HL-60 (cell line): ENCODE results near the gene NCBP3.

Experiments used
- DNase-seq, 2 experiments: peaks; one replicate each; pipeline ENCODE4 v3.0.0-alpha.2; 2010 to 2020; ENCODE audit warnings: low read depth in 1 of 2, low spot score in 1 of 2
- H3K27ac ChIP-seq: fragments of 250-450 bp; sonication (Bioruptor Pico); replicated peaks from 2 replicates; pipeline ENCODE4 v1.5.1; 2020; ENCODE audit warnings: mild to moderate bottlenecking, moderate library complexity
- H3K27me3 ChIP-seq: fragments of 250-450 bp; sonication (Bioruptor Pico); 2 replicates; pipeline ENCODE4 v1.5.1; 2021; ENCODE audit warnings: mild to moderate bottlenecking, moderate library complexity; ENCODE audit not compliant: insufficient read depth, poor library complexity, severe bottlenecking
- H3K4me3 ChIP-seq: replicated peaks from 2 replicates; pipeline ENCODE4 v1.5.1; 2011; ENCODE audit warnings: mild to moderate bottlenecking, control low read depth, low read length; ENCODE audit not compliant: insufficient read depth
- GABPA ChIP-seq: IDR thresholded peaks from 2 replicates; pipeline ENCODE4 v1.6.1; 2012; ENCODE audit warnings: low read depth
- POLR2AphosphoS5 ChIP-seq: IDR thresholded peaks from 2 replicates; pipeline ENCODE4 v1.6.1; 2012; ENCODE audit warnings: low read depth
- SPI1 ChIP-seq: IDR thresholded peaks from 2 replicates; pipeline ENCODE4 v1.6.1; 2012; ENCODE audit warnings: low read depth, mild to moderate bottlenecking, borderline replicate concordance
- TF ChIP-seq, protein P1 (sequence below): IDR thresholded peaks from one replicate; pipeline ENCODE4 v1.5.1; 2011; ENCODE audit warnings: low read length, control low read depth, inconsistent platforms; ENCODE audit not compliant: insufficient read depth
- TF ChIP-seq, protein P2 (sequence below): IDR thresholded peaks from 2 replicates; pipeline ENCODE4 v1.6.1; 2012; ENCODE audit warnings: low read depth; ENCODE audit not compliant: insufficient replicate concordance

Gene NCBP3

DNA sequence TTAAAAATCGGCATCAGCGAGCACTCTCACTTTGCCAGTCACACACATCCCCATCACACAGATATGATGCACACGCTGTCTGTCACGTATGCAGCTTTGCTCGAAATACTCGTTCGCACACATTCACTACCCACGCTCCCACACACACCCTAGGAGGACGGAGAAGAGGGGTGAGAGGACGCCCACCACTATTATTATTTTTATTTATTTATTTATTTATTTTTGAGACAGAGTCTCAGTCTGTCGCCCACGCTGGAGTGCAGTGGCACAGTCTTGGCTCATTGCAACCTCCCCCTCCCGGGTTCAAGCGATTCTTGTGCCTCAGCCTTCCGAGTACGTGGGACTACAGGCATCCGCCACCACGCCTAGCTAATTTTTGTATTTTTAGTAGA is 92.0 kb downstream of the NCBP3 start:
- TF ChIP-seq, protein P1, sequence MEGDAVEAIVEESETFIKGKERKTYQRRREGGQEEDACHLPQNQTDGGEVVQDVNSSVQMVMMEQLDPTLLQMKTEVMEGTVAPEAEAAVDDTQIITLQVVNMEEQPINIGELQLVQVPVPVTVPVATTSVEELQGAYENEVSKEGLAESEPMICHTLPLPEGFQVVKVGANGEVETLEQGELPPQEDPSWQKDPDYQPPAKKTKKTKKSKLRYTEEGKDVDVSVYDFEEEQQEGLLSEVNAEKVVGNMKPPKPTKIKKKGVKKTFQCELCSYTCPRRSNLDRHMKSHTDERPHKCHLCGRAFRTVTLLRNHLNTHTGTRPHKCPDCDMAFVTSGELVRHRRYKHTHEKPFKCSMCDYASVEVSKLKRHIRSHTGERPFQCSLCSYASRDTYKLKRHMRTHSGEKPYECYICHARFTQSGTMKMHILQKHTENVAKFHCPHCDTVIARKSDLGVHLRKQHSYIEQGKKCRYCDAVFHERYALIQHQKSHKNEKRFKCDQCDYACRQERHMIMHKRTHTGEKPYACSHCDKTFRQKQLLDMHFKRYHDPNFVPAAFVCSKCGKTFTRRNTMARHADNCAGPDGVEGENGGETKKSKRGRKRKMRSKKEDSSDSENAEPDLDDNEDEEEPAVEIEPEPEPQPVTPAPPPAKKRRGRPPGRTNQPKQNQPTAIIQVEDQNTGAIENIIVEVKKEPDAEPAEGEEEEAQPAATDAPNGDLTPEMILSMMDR: no peak
- TF ChIP-seq SPI1 (no peak), GABPA (no peak), POLR2AphosphoS5 (no peak)
- TF ChIP-seq, protein P2, sequence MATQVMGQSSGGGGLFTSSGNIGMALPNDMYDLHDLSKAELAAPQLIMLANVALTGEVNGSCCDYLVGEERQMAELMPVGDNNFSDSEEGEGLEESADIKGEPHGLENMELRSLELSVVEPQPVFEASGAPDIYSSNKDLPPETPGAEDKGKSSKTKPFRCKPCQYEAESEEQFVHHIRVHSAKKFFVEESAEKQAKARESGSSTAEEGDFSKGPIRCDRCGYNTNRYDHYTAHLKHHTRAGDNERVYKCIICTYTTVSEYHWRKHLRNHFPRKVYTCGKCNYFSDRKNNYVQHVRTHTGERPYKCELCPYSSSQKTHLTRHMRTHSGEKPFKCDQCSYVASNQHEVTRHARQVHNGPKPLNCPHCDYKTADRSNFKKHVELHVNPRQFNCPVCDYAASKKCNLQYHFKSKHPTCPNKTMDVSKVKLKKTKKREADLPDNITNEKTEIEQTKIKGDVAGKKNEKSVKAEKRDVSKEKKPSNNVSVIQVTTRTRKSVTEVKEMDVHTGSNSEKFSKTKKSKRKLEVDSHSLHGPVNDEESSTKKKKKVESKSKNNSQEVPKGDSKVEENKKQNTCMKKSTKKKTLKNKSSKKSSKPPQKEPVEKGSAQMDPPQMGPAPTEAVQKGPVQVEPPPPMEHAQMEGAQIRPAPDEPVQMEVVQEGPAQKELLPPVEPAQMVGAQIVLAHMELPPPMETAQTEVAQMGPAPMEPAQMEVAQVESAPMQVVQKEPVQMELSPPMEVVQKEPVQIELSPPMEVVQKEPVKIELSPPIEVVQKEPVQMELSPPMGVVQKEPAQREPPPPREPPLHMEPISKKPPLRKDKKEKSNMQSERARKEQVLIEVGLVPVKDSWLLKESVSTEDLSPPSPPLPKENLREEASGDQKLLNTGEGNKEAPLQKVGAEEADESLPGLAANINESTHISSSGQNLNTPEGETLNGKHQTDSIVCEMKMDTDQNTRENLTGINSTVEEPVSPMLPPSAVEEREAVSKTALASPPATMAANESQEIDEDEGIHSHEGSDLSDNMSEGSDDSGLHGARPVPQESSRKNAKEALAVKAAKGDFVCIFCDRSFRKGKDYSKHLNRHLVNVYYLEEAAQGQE: no peak
- Histone ChIP-seq H3K27me3 (no peaks in the 10 kb centered on the region), H3K27ac (no peak overlapping the region), H3K4me3 (no peak overlapping the region)
- no peak for DNase-seq

DNA sequence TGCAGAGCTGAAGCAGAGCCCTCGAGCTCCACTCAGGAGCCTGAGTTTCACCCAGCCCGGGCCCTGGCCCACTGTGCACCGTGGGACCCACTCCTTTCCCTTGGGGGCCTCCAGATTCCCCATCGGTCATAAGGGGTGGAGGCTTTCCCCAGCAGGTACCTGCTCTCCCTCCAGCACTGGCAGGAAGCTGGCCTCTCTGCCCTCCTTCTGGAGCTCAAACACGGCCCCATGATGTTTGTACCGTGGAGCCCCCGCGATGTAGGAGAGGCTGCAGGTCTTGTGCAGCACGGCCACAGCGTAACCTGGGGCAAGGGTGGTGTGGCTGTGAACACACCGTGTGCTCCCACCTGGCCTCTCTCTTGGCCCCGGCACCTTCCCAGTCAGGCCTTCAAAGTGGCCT is 92.4 kb downstream of the NCBP3 start:
- no peak for TF ChIP-seq POLR2AphosphoS5
- TF ChIP-seq SPI1: no peak
- no peak for TF ChIP-seq GABPA
- TF ChIP-seq, protein P2: no peak
- no peak overlapping the region for H3K27ac ChIP-seq
- no peak overlapping the region for H3K4me3 ChIP-seq
- no peaks in the 10 kb centered on the region for H3K27me3 ChIP-seq
- DNase-seq: no peak
